Smooth muscle cell (in vitro differentiated cells): ENCODE measurements around the gene LYSMD4. TPM values are rescaled to one million over a fixed set of nuclear protein-coding genes. Genes with fewer than 3 reads are reported as not detected.
A peak's percentile ranks its signal among the peaks of the same experiment; 100 is the strongest.
"Not testable (repeated sequence)": the region's sequence is repeated elsewhere in the genome, so short reads cannot be mapped to it uniquely, and the experiment has no call there.

ENCODE experiments used
- DNase-seq: peaks from one replicate; lab custom pipeline; 2025; ENCODE audit not compliant: unreplicated experiment; lab: John Stamatoyannopoulos, UW
- H2AFZ ChIP-seq: fragments of 200-600 bp; sonication (generic); 2 replicates; pipeline ENCODE4 v1.6.0; 2016; ENCODE audit warnings: antibody characterized with exemption, low read depth, mild to moderate bottlenecking
- H3F3A ChIP-seq: fragments of 200-600 bp; sonication (generic); 2 replicates; pipeline ENCODE4 v1.6.0; 2017; ENCODE audit warnings: antibody characterized with exemption, low read depth
- H3K27ac ChIP-seq: fragments of 200-600 bp; sonication (generic); 2 replicates; pipeline ENCODE4 v1.5.1; 2016; ENCODE audit warnings: low read depth, mild to moderate bottlenecking
- H3K27me3 ChIP-seq: fragments of 200-600 bp; sonication (generic); 2 replicates; pipeline ENCODE4 v1.6.1; 2016; ENCODE audit warnings: low read depth, mild to moderate bottlenecking
- H3K36me3 ChIP-seq: fragments of 200-600 bp; sonication (generic); 2 replicates; pipeline ENCODE4 v1.5.1; 2016; ENCODE audit warnings: low read depth
- H3K4me1 ChIP-seq: fragments of 200-600 bp; sonication (generic); 2 replicates; pipeline ENCODE4 v1.5.1; 2016; ENCODE audit warnings: low read depth
- H3K4me2 ChIP-seq: fragments of 200-600 bp; sonication (generic); 2 replicates; pipeline ENCODE4 v1.6.0; 2016; ENCODE audit warnings: mild to moderate bottlenecking
- H3K4me3 ChIP-seq: fragments of 200-600 bp; sonication (generic); 2 replicates; pipeline ENCODE4 v1.5.1; 2016; ENCODE audit warnings: mild to moderate bottlenecking
- H3K79me2 ChIP-seq: fragments of 200-600 bp; sonication (generic); 2 replicates; pipeline ENCODE4 v1.6.0; 2016; ENCODE audit warnings: low read depth, mild to moderate bottlenecking
- H3K9ac ChIP-seq: fragments of 200-600 bp; sonication (generic); 2 replicates; pipeline ENCODE4 v1.6.0; 2016; ENCODE audit warnings: low read depth
- H3K9me3 ChIP-seq: fragments of 200-600 bp; sonication (generic); replicated peaks from 2 replicates; pipeline ENCODE4 v1.5.1; 2016; ENCODE audit warnings: low read depth
- H4K20me1 ChIP-seq: fragments of 200-600 bp; sonication (generic); 2 replicates; pipeline ENCODE4 v1.6.0; 2016; ENCODE audit warnings: low read depth
- WGBS: methylation state at CpG from one replicate; pipeline ENCODE4 v1.1.7; 2016; ENCODE audit warnings: low lambda C conversion rate; 5-methylcytosine and 5-hydroxymethylcytosine counted together
- polyA plus RNA-seq: library from polyadenylated mRNA; unstranded; fragments of >200 nt; fragmentation: Nextera tagmentation; extraction: Ambion mirVana; gene quantifications from 2 replicates; pipeline ENCODE4 v1.2.1, GENCODE V29; 2016
- total RNA-seq: library from RNA; depleted of rRNA; stranded (reverse); fragments of >200 nt; gene quantifications from 2 replicates; pipeline ENCODE4 v1.2.3, GENCODE V29; 2014
- TF ChIP-seq, protein P1 (sequence below): fragments of 200-600 bp; sonication (generic); IDR thresholded peaks from 2 replicates; pipeline ENCODE4 v1.5.1; 2017; ENCODE audit warnings: borderline replicate concordance, mild to moderate bottlenecking, antibody characterized with exemption; ENCODE audit not compliant: insufficient read depth, poor library complexity, severe bottlenecking

The LYSMD4 gene
- total and polyA plus RNA-seq, 2 experiments from 2014 or later, result 4.4 to 6.0 TPM

- TF ChIP-seq, protein P1, sequence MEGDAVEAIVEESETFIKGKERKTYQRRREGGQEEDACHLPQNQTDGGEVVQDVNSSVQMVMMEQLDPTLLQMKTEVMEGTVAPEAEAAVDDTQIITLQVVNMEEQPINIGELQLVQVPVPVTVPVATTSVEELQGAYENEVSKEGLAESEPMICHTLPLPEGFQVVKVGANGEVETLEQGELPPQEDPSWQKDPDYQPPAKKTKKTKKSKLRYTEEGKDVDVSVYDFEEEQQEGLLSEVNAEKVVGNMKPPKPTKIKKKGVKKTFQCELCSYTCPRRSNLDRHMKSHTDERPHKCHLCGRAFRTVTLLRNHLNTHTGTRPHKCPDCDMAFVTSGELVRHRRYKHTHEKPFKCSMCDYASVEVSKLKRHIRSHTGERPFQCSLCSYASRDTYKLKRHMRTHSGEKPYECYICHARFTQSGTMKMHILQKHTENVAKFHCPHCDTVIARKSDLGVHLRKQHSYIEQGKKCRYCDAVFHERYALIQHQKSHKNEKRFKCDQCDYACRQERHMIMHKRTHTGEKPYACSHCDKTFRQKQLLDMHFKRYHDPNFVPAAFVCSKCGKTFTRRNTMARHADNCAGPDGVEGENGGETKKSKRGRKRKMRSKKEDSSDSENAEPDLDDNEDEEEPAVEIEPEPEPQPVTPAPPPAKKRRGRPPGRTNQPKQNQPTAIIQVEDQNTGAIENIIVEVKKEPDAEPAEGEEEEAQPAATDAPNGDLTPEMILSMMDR, result no peak
- no peaks in the 10 kb centered on the region for H3K4me1 ChIP-seq
- DNase-seq, result no peak
- no peak overlapping the region for H3K4me2 ChIP-seq
- WGBS, result 88% methylated on average over 4 of the region's 4 CpGs
- H3K27me3 ChIP-seq, result no peaks in the 10 kb centered on the region
- no peak overlapping the region for H3K4me3 ChIP-seq
- no peaks in the 10 kb centered on the region for H3K9me3 ChIP-seq
- H3K36me3 ChIP-seq, result no peaks in the 10 kb centered on the region
- no peak overlapping the region for H3K9ac ChIP-seq
- H3K79me2 ChIP-seq, result peaks cover 3% of the 10 kb centered on the region
- peaks cover 7% of the 10 kb centered on the region for H4K20me1 ChIP-seq
- no peak overlapping the region for H2AFZ ChIP-seq
- no peaks in the 10 kb centered on the region for H3F3A ChIP-seq
- no peak overlapping the region for H3K27ac ChIP-seq
These were observed 2.6 kb upstream of the LYSMD4 start for GRCh38 chr15:99735868-99736267.

GRCh38 chr15:99734575-99734974 is 1.3 kb upstream of the LYSMD4 start:
- Histone ChIP-seq H3K27me3 (no peaks in the 10 kb centered on the region), H3K4me2 (no peak overlapping the region), H4K20me1 (peaks cover 17% of the 10 kb centered on the region), H3K27ac (no peak overlapping the region), H3K9ac (no peak overlapping the region), H2AFZ (no peak overlapping the region), H3K9me3 (no peaks in the 10 kb centered on the region), H3K4me1 (no peaks in the 10 kb centered on the region), H3K4me3 (no peak overlapping the region), H3K36me3 (no peaks in the 10 kb centered on the region), H3F3A (no peaks in the 10 kb centered on the region), H3K79me2 (peaks cover 5% of the 10 kb centered on the region)
- WGBS, result 92% methylated on average over 1 of the region's 1 CpG
- TF ChIP-seq, protein P1, result no peak
- DNase-seq, result no peak

DNA sequence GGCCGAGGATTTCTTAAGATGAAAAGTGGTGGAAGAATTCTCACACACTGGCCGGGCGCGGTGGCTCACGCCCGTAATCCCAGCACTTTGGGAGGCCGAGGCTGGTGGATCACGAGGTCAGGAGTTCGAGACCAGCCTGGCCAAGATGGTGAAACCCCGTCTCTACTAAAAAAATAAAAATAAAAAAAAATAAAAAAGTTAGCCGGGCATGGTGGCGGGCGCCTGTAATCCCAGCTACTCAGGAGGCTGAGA is 729 bp upstream of the LYSMD4 start:
- H4K20me1 ChIP-seq, result peaks cover 17% of the 10 kb centered on the region
- H3F3A ChIP-seq, DNase-seq, H3K36me3 ChIP-seq, H3K4me1 ChIP-seq, H3K27me3 ChIP-seq, H3K9me3 ChIP-seq, H3K9ac ChIP-seq, H3K79me2 ChIP-seq, H2AFZ ChIP-seq, H3K27ac ChIP-seq: not testable (repeated sequence)
- H3K4me2 ChIP-seq, result peak overlapping the region; percentile 89
- 95% methylated on average over 13 of the region's 13 CpGs for WGBS
- H3K4me3 ChIP-seq, result peak overlapping the region; percentile 85

- Histone ChIP-seq H3K4me3 (peak overlapping the region; percentile 85), H4K20me1 (peaks cover 17% of the 10 kb centered on the region), H3K9me3 (no peaks in the 10 kb centered on the region), H3K4me2 (peak overlapping the region; percentile 89), H3F3A (no peaks in the 10 kb centered on the region), H3K27me3 (no peaks in the 10 kb centered on the region), H3K36me3 (no peaks in the 10 kb centered on the region), H2AFZ (peak overlapping the region; percentile 83), H3K9ac (peak overlapping the region; percentile 80), H3K27ac (no peak overlapping the region), H3K4me1 (no peaks in the 10 kb centered on the region), H3K79me2 (peaks cover 5% of the 10 kb centered on the region)
- DNase-seq, result no peak
- WGBS, result 2% methylated on average over 34 of the region's 46 CpGs
- TF ChIP-seq, protein P1, result no peak
These were observed 428 bp downstream of the LYSMD4 start for GRCh38 chr15:99732751-99733267.
